Caco-2 (cell line): ENCODE data around the gene KLC1. TPM values are rescaled to one million over a fixed set of nuclear protein-coding genes. Genes with fewer than 3 reads are reported as not detected.

ENCODE experiments used
- BruUV-seq: library from RNA; stranded (reverse); fragments of 400-500 nt; replicated peaks from 2 replicates; lab custom pipeline; 2021; lab: Mats Ljungman, UMichigan
- CTCF ChIA-PET: fragments of 300-600 bp; sonication (Branson Sonifier 250); formaldehyde crosslinking; loops from one replicate; lab custom pipeline; 2022; ENCODE audit warnings: antibody characterized with exemption; lab: Charles Lee
- POLR2A ChIA-PET: fragments of 300-600 bp; sonication (Branson Sonifier 250); formaldehyde crosslinking; loops from one replicate; lab custom pipeline; 2022; ENCODE audit warnings: antibody characterized with exemption; lab: Charles Lee
- DNase-seq, 2 experiments: peaks; one replicate each; pipeline versions ENCODE4 v3.0.0 to v3.0.0-alpha.2; 2020 to 2022
- H3K27me3 ChIP-seq: replicated peaks from 2 replicates; pipeline ENCODE4 v1.6.0; 2011; ENCODE audit warnings: low read length; ENCODE audit not compliant: control insufficient read depth, insufficient read depth
- H3K36me3 ChIP-seq: 2 replicates; pipeline ENCODE4 v1.5.1; 2011; ENCODE audit warnings: low read length; ENCODE audit not compliant: control insufficient read depth, insufficient read depth
- H3K4me1 ChIP-seq: fragments of 250-450 bp; sonication (Bioruptor Pico); 2 replicates; pipeline ENCODE4 v1.5.1; 2020; ENCODE audit warnings: mild to moderate bottlenecking
- H3K4me3 ChIP-seq: 2 replicates; pipeline ENCODE4 v1.5.1; 2011; ENCODE audit warnings: low read depth, mild to moderate bottlenecking, control low read depth, low read length
- H3K9me3 ChIP-seq: fragments of 250-450 bp; sonication (Bioruptor Pico); 2 replicates; pipeline ENCODE4 v1.5.1; 2020; ENCODE audit warnings: mild to moderate bottlenecking, moderate library complexity
- H3K27ac Mint-ChIP-seq: one replicate; pipeline ENCODE4 v1.8.0; 2022; ENCODE audit warnings: mixed read lengths; ENCODE audit not compliant: unreplicated experiment
- H3K27me3 Mint-ChIP-seq: one replicate; pipeline ENCODE4 v1.8.0; 2022; ENCODE audit warnings: mixed read lengths; ENCODE audit not compliant: insufficient read depth, unreplicated experiment
- H3K36me3 Mint-ChIP-seq: one replicate; pipeline ENCODE4 v1.8.0; 2022; ENCODE audit warnings: mild to moderate bottlenecking, mixed read lengths; ENCODE audit not compliant: insufficient read depth, unreplicated experiment
- H3K4me1 Mint-ChIP-seq: one replicate; pipeline ENCODE4 v1.8.0; 2022; ENCODE audit warnings: low read depth, mixed read lengths; ENCODE audit not compliant: unreplicated experiment
- H3K4me3 Mint-ChIP-seq: one replicate; pipeline ENCODE4 v1.8.0; 2022; ENCODE audit warnings: mild to moderate bottlenecking, moderate library complexity, mixed read lengths; ENCODE audit not compliant: unreplicated experiment
- H3K9me3 Mint-ChIP-seq: one replicate; pipeline ENCODE4 v1.8.0; 2022; ENCODE audit warnings: mixed read lengths; ENCODE audit not compliant: unreplicated experiment
- CTCF ChIP-seq, 2 experiments: fragments of 200-600 bp in 1 of 2; IDR thresholded peaks; 1 replicate in 1 of 2; 2 replicates in 1 of 2; pipeline versions ENCODE4 v1.5.1 to v1.8.0; 2011 to 2022; ENCODE audit warnings: antibody characterized with exemption in 1 of 2, control low read depth in 1 of 2, inconsistent platforms in 1 of 2, low read depth in 1 of 2, low read length in 1 of 2, mild to moderate bottlenecking in 1 of 2, moderate library complexity in 1 of 2; ENCODE audit not compliant: insufficient read depth in 1 of 2, severe bottlenecking in 1 of 2, unreplicated experiment in 1 of 2
- intact Hi-C: fragments of 100-400 bp; cut with micrococcal nuclease; formaldehyde crosslinking; loops from one replicate; pipeline ENCODE4 v1.10.0; 2022; ENCODE audit not compliant: unreplicated experiment
- total RNA-seq: library from RNA; stranded (reverse); gene quantifications from 2 replicates; pipeline ENCODE4 v1.2.3, GENCODE V29; 2022

Gene KLC1
- total RNA-seq, 1 experiment from 2014 or later, result 110 TPM

GRCh38 chr14:103611215-103611614 lies 17.8 kb upstream of the KLC1 start:
- no peak overlapping the region for H3K4me3 Mint-ChIP-seq
- ChIA-PET POLR2A (no interaction called here), CTCF (no interaction called here)
- no peak for DNase-seq
- H3K4me1 Mint-ChIP-seq, result peaks cover 9% of the 10 kb centered on the region
- no peak for TF ChIP-seq CTCF (IDR thresholded peaks at IDR 0.05; ENCODE audit: insufficient read depth in 1 of 2, low read depth in 1 of 2, low read length in 1 of 2, severe bottlenecking in 1 of 2, unreplicated experiment in 1 of 2)
- H3K4me1 ChIP-seq, result no peaks in the 10 kb centered on the region
- peaks cover 12% of the 10 kb centered on the region for H3K9me3 Mint-ChIP-seq
- H3K27me3 ChIP-seq, result no peaks in the 10 kb centered on the region
- H3K9me3 ChIP-seq, result peaks cover 7% of the 10 kb centered on the region; the same call in 1 of the 2 replicates
- H3K27me3 Mint-ChIP-seq, result peaks cover 4% of the 10 kb centered on the region
- intact Hi-C loops, result no loop called here
- H3K36me3 ChIP-seq, result no peaks in the 10 kb centered on the region
- H3K27ac Mint-ChIP-seq, result no peak overlapping the region
- H3K36me3 Mint-ChIP-seq, result no peaks in the 10 kb centered on the region
- no TSS peak for BruUV-seq
- no peak overlapping the region for H3K4me3 ChIP-seq

- DNase-seq, result no peak
- H3K27ac Mint-ChIP-seq, result no peak overlapping the region
These were observed 15.5 kb upstream of the KLC1 start for GRCh38 chr14:103613517-103613916.

GRCh38 chr14:103616635-103617300 lies 12.2 kb upstream of the KLC1 start:
- no peaks in the 10 kb centered on the region for H3K4me1 Mint-ChIP-seq
- ChIA-PET POLR2A (no interaction called here), CTCF (no interaction called here)
- no peaks in the 10 kb centered on the region for H3K27me3 Mint-ChIP-seq
- peaks cover 2% of the 10 kb centered on the region for H3K9me3 Mint-ChIP-seq
- no peak for DNase-seq
- H3K27ac Mint-ChIP-seq, result no peak overlapping the region
- H3K4me3 ChIP-seq, result no peak overlapping the region
- H3K27me3 ChIP-seq, result no peaks in the 10 kb centered on the region
- intact Hi-C loops, result no loop called here
- no peaks in the 10 kb centered on the region for H3K4me1 ChIP-seq
- no peak for TF ChIP-seq CTCF (IDR thresholded peaks at IDR 0.05; ENCODE audit: insufficient read depth in 1 of 2, low read depth in 1 of 2, low read length in 1 of 2, severe bottlenecking in 1 of 2, unreplicated experiment in 1 of 2)
- H3K9me3 ChIP-seq, result 0 out of 2 replicates have a peak, but pooled peaks cover under 1% of the 10 kb centered on the region
- no peaks in the 10 kb centered on the region for H3K36me3 Mint-ChIP-seq
- BruUV-seq, result no TSS peak
- no peaks in the 10 kb centered on the region for H3K36me3 ChIP-seq
- no peak overlapping the region for H3K4me3 Mint-ChIP-seq

More at GRCh38 chr14:103613517-103613916, 15.5 kb upstream of the KLC1 start:
- ChIA-PET CTCF (no interaction called here), POLR2A (no interaction called here)
- Histone ChIP-seq H3K27me3 (no peaks in the 10 kb centered on the region), H3K36me3 (no peaks in the 10 kb centered on the region), H3K4me1 (no peaks in the 10 kb centered on the region), H3K4me3 (no peak overlapping the region), H3K9me3 (peaks cover 7% of the 10 kb centered on the region; the same call in 1 of the 2 replicates)
- Mint-ChIP-seq H3K27me3 (no peaks in the 10 kb centered on the region), H3K36me3 (no peaks in the 10 kb centered on the region), H3K4me1 (no peaks in the 10 kb centered on the region), H3K9me3 (peaks cover 12% of the 10 kb centered on the region), H3K4me3 (no peak overlapping the region)
- no TSS peak for BruUV-seq
- no peak for TF ChIP-seq CTCF (IDR thresholded peaks at IDR 0.05; ENCODE audit: insufficient read depth in 1 of 2, low read depth in 1 of 2, low read length in 1 of 2, severe bottlenecking in 1 of 2, unreplicated experiment in 1 of 2)
- intact Hi-C loops, result no loop called here
